Large intestine (tissue), 3 donors: ENCODE data around the gene SENP3. TPM values are rescaled to one million over a fixed set of nuclear protein-coding genes. Genes with fewer than 3 reads are reported as not detected.

Experiments
- DNase-seq, 2 donors: peaks; one replicate each; pipeline versions ENCODE4 v3.0.0 to v3.0.0-alpha.2; 2013
- H3K27ac ChIP-seq: one replicate; pipeline ENCODE4 v1.5.1; 2013; ENCODE audit warnings: low read length
- H3K27me3 ChIP-seq: 2 replicates; pipeline ENCODE4 v1.6.1; 2013; ENCODE audit warnings: low read length; ENCODE audit not compliant: control insufficient read depth, insufficient read depth
- H3K36me3 ChIP-seq: 2 replicates; pipeline ENCODE4 v1.6.1; 2013; ENCODE audit warnings: low read length; ENCODE audit not compliant: control insufficient read depth, insufficient read depth
- H3K4me1 ChIP-seq: one replicate; pipeline ENCODE4 v1.6.1; 2013; ENCODE audit warnings: low read length; ENCODE audit not compliant: control insufficient read depth, insufficient read depth
- H3K4me3 ChIP-seq: one replicate; pipeline ENCODE4 v1.5.1; 2013; ENCODE audit warnings: low read length
- H3K9me3 ChIP-seq: one replicate; pipeline ENCODE4 v1.6.1; 2013; ENCODE audit warnings: mild to moderate bottlenecking, low read depth, low read length, moderate library complexity; ENCODE audit not compliant: control insufficient read depth
- WGBS: methylation state at CpG from one replicate; pipeline ENCODE4 v1.1.5; 2013; ENCODE audit warnings: low lambda C conversion rate; ENCODE audit not compliant: insufficient coverage; 5-methylcytosine and 5-hydroxymethylcytosine counted together
- polyA plus RNA-seq: library from polyadenylated mRNA; unstranded; fragments of 120-200 nt; gene quantifications from one replicate; pipeline ENCODE4 v1.2.1, GENCODE V29; 2013

Gene SENP3
- polyA plus RNA-seq, 1 donor, result 47.7 TPM

DNA sequence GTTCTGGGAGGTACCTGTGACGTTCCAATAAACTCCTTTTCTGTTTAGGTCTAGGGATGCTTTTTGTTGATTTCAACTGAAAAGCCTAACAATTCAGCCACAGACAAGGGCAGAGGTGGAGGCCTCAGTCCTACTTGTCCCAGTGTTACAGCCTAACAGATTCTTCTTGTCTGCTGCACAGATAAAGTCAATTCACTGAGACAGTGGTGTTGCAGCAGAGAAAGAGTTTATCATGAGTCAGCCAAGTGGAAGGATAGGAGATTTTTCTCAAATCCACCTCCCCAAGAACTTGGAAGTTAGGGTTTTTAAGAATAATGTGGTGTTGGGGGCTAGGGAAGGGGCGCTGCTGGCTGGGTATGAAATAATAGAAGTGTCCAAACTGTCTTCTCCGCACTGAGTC lies 23.7 kb upstream of the SENP3 start:
- H3K27ac ChIP-seq, result no peak overlapping the region
- peaks cover 9% of the 10 kb centered on the region for H3K4me1 ChIP-seq
- peaks cover 14% of the 10 kb centered on the region for H3K9me3 ChIP-seq
- H3K4me3 ChIP-seq, result no peak overlapping the region
- no peaks in the 10 kb centered on the region for H3K27me3 ChIP-seq
- no CpG with 5 or more reads among the region's 3 CpGs for WGBS
- H3K36me3 ChIP-seq, result no peaks in the 10 kb centered on the region
- DNase-seq, result no peak

DNA sequence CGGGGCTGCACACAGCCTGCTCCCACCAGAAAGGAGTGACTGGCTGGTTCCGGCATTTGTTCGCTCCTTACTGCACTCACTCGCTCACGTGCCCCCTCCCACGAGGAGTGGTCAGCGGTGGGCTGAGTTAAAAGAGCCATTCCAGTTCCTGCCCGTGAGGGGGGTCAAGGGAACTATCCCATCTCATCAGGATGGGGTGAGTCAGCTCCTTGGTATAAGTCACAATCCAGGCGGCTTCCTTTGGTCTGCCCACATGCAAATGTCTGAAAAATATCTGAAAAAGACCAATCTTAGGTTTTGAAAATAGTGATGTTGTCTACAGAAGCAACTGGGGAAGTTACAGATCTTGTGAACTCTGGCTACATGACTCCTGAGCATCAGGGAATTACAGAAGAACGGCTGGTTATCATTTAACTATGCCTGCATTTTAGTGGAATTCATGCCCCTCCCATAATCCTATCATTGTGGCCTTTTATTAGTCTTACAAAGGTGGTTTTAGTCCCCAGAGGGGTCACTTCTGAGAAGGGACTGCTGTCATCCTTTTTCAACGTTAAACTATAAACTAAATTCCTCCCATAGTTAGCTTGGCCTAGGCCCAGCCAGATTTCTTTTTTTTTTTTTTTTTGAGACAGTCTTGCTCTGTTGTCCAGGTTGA lies 22.7 kb upstream of the SENP3 start:
- Histone ChIP-seq H3K9me3 (peaks cover 14% of the 10 kb centered on the region), H3K36me3 (no peaks in the 10 kb centered on the region), H3K4me3 (no peak overlapping the region), H3K27me3 (no peaks in the 10 kb centered on the region), H3K4me1 (peaks cover 7% of the 10 kb centered on the region), H3K27ac (peak overlapping the region; percentile 37)
- 0% methylated on average over 1 of the region's 11 CpGs for WGBS
- DNase-seq, result peak in 1 of 2 donors; percentile 45

DNA sequence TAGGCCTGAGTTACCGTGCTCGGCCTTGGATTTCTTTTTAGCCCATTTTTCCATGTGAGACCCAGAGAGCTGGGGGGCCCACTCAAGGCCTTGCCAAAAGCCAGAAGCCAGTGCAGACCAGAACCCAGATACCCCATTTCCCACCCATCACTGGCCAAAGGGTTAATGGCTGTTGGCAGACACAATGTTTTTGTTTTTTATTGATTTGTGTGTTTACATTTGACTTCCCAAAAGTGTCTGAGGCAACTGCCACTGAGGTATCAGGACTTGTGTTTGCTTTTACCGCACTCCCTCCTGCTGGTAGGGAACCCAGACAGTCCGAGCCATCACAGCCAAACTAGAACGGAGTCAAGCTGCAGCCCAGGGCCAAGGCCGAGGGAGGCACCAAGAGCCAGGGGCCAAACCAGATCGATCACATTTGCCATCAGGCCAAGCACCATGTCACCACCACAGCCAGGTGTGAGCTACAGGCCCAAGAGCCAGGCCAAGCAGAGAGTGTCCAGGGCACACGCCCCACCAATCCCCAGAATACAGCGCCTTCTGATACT lies 20.6 kb upstream of the SENP3 start:
- Histone ChIP-seq H3K27me3 (no peaks in the 10 kb centered on the region), H3K9me3 (peaks cover 14% of the 10 kb centered on the region), H3K4me1 (peaks cover 7% of the 10 kb centered on the region), H3K4me3 (no peak overlapping the region), H3K36me3 (no peaks in the 10 kb centered on the region), H3K27ac (no peak overlapping the region)
- no peak for DNase-seq
- WGBS, result no CpG with 5 or more reads among the region's 9 CpGs

DNA sequence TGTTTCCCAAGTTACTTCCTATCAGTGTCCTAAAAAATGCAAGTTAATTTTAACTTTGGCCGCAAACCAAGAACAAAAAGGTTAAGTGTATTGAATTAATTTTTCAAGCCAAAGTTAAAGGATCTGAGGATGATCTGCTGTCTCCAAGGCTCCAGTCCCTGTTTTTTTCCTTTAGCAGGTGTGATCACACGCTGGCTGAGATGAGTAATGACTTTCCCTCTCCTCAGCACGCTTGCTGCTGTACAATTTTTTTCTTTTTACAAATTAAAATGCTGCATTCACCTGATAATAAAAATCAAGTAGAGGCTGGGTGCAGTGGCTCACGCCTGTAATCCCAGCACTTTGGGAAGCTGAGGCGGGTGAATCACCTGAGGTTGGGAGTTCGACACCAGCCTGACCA lies 16.8 kb upstream of the SENP3 start:
- WGBS, result 100% methylated on average over 1 of the region's 6 CpGs
- Histone ChIP-seq H3K4me3 (no peak overlapping the region), H3K27me3 (no peaks in the 10 kb centered on the region), H3K36me3 (no peaks in the 10 kb centered on the region), H3K27ac (no peak overlapping the region), H3K4me1 (peaks cover 10% of the 10 kb centered on the region), H3K9me3 (no peaks in the 10 kb centered on the region)
- DNase-seq, result no peak

DNA sequence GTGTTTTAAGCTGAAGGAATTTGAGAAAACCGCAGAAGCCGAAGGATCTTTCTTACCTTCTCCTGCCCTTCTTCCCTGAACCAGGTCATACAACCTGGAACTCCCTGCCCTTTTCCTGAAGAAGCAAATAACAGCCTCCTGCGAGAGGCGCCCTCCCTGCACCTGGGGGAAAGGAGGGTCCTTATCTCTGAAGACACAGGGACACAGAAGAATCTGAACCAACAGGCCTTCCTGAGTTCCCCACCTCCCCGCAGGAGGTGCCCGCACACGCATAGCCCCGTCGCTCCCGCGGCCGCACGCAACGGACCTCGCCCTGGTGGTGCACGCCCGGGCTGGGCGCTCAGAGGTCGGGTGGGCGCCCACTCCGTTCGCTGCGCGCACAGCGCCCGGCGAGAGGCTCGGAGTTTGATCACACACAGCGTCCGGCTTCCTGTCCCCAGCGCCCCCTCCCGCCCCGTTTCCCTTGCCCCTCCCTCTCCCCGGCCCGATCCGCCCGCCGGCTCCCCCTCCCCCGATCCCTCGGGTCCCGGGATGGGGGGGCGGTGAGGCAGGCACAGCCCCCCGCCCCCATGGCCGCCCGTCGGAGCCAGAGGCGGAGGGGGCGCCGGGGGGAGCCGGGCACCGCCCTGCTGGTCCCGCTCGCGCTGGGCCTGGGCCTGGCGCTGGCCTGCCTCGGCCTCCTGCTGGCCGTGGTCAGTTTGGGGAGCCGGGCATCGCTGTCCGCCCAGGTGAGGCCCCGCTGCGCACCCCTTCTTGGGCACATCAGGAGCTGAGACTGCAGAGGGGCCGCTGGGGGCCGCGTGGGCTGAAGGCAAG lies 12.9 kb upstream of the SENP3 start, which contains the start of gene TNFSF12:
TNFSF12 (plus strand) TSS at position 474 of the 816 bp plus-strand sequence; CDS start at position 570, 96 bp downstream.
- peaks cover 24% of the 10 kb centered on the region for H3K4me1 ChIP-seq
- WGBS, result no CpG with 5 or more reads among the region's 65 CpGs
- no peaks in the 10 kb centered on the region for H3K9me3 ChIP-seq
- no peaks in the 10 kb centered on the region for H3K27me3 ChIP-seq
- H3K27ac ChIP-seq, result peak within 1 kb of the TSS; percentile 90
- peak in 1 of 2 donors; percentile 80 for DNase-seq
- H3K4me3 ChIP-seq, result peak within 1 kb of the TSS; percentile 62
- no peaks in the 10 kb centered on the region for H3K36me3 ChIP-seq

DNA sequence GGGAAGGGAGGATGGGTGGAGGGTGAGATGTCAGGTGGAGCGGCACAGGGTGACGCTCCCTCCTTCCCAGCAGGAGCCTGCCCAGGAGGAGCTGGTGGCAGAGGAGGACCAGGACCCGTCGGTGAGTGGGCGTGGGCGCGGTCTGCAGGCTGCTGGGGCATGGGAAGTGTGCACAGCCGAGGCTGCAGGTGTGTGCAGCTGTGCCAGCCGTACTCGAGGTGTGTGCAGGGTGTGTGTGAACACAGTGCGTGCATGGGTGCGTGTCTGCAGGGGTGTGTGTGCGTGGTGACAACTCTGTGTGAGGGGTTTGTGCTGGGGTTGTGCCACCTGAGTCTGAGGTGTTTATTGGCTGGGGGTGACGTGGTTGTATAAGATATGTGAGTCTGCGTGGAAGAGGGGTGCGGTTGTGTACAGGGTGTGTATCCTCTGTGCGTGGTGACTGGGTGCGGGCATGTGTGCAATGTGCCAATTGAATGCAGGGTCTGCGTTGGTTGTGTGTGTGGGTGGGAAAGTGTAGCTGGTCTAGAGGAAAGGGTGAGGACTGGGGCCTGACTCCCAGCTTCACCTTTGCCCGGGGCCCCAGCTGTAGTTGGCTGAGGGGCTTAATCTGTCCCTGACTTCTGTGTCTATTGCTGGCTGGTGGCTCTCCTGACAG lies 12.2 kb upstream of the SENP3 start:
- Histone ChIP-seq H3K9me3 (no peaks in the 10 kb centered on the region), H3K27me3 (no peaks in the 10 kb centered on the region), H3K27ac (peak overlapping the region; percentile 90), H3K4me3 (peak overlapping the region; percentile 46), H3K36me3 (no peaks in the 10 kb centered on the region), H3K4me1 (peaks cover 24% of the 10 kb centered on the region)
- peak in 1 of 2 donors; percentile 86 for DNase-seq
- whole genome bisulfite sequencing, result 10% methylated on average over 2 of the region's 20 CpGs

DNA sequence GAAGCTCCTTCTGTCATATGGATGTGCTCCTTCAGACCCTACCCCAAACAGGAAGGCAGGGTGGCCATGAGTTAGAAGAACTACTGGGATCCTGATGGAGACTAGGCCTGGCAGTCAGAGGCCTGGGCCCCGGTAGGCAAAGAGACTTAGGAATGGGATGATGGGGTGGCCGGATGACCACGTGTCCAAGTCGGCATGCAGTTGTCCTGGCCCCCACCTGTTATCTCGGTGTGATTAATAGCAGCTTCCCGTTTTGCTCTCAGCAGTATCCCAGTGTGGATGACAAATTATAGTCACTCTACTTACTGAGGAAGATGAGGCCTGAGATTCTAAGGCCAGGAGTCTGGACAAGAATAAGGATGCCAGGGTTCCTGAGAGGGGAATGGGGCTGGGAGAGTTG lies 11.4 kb upstream of the SENP3 start:
- DNase-seq, result peak in 1 of 2 donors; percentile 74
- H3K4me3 ChIP-seq, result no peak overlapping the region
- no CpG with 5 or more reads among the region's 6 CpGs for WGBS
- no peaks in the 10 kb centered on the region for H3K36me3 ChIP-seq
- H3K9me3 ChIP-seq, result no peaks in the 10 kb centered on the region
- no peaks in the 10 kb centered on the region for H3K27me3 ChIP-seq
- H3K4me1 ChIP-seq, result peaks cover 24% of the 10 kb centered on the region
- peak overlapping the region; percentile 90 for H3K27ac ChIP-seq

DNA sequence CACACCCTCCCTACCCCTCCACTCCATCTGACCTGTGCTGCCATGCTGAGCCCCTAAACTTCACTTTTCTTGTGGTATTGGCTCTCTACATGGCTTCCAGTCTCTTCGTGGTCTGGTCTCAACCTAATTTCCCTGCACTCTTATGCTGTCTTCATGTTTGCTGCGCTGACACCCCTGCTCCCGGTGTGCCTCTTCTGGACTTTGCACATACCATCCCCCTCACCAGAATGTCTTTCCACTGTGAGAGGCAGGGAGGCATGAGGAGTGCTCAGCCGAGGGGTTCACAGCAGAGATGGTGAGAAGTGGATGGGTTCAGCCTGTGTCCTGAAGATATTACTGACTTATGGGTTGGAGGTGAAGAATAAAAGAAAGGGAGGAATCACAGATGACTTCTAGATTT lies 10.3 kb upstream of the SENP3 start:
- Histone ChIP-seq H3K27ac (peak overlapping the region; percentile 90), H3K27me3 (no peaks in the 10 kb centered on the region), H3K4me3 (peak overlapping the region; percentile 1), H3K36me3 (no peaks in the 10 kb centered on the region), H3K4me1 (peaks cover 24% of the 10 kb centered on the region), H3K9me3 (no peaks in the 10 kb centered on the region)
- peak; percentile 78 to 92 for DNase-seq
- WGBS, result no CpG with 5 or more reads among the region's 4 CpGs

DNA sequence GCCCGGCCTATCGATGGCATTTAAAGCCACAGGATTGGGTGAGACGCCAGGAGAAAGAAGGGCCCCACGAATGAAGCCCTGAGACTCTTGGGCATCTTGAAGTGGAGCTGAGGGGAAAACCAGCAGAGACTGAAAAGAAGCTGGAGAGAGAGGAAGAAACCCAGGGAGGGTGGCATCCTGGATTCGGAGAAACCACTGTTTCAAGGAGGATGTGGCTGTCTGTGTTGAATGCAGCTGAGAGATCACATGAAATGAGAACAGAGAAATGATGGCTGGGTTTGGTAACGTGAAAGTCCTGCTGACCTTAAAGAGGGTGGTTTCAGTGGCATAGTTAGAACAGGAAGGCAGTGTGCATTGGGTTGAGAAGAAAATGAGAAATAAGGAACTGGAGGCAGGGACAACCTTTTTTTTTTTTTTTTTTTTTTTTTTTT lies 9.1 kb upstream of the SENP3 start:
- WGBS, result no CpG with 5 or more reads among the region's 6 CpGs
- DNase-seq, result no peak
- H3K4me1 ChIP-seq, result peaks cover 29% of the 10 kb centered on the region
- no peaks in the 10 kb centered on the region for H3K27me3 ChIP-seq
- H3K27ac ChIP-seq, result peak overlapping the region; percentile 90
- H3K9me3 ChIP-seq, result no peaks in the 10 kb centered on the region
- H3K36me3 ChIP-seq, result no peaks in the 10 kb centered on the region
- no peak overlapping the region for H3K4me3 ChIP-seq

DNA sequence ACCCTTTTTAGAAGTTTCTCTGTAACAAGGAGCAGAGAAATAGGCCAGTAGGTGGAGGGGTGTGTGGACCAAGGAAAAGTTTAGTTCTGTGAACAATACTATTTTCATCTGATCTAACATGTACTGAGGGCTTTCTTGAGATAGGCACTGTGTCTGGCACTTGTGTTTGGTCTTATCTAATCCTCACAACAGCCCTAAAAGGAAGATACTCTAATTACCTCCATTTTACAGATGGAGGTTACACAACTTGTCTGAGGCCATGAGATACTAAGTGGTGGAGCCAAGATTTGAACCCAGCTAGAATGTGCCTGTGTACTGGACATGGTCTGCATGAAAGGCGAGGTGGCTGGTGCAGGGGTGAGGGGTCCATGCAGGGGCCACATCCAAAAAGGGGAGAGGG lies 8.4 kb upstream of the SENP3 start:
- peaks cover 34% of the 10 kb centered on the region for H3K4me1 ChIP-seq
- H3K27ac ChIP-seq, result no peak overlapping the region
- no peaks in the 10 kb centered on the region for H3K36me3 ChIP-seq
- H3K9me3 ChIP-seq, result no peaks in the 10 kb centered on the region
- no peak for DNase-seq
- H3K27me3 ChIP-seq, result no peaks in the 10 kb centered on the region
- no CpG with 5 or more reads among the region's 1 CpG for WGBS
- H3K4me3 ChIP-seq, result no peak overlapping the region
